ENCODE data around the gene ATP6V1C2.

Gene ATP6V1C2

GRCh38 chr2:10721396-10722251 is at the start of gene ATP6V1C2:
Gene ATP6V1C2 (plus strand): TSS chr2:10721630. CDS start chr2:10722850, 1,220 bp downstream.
- no peak for DNase-seq

DNA sequence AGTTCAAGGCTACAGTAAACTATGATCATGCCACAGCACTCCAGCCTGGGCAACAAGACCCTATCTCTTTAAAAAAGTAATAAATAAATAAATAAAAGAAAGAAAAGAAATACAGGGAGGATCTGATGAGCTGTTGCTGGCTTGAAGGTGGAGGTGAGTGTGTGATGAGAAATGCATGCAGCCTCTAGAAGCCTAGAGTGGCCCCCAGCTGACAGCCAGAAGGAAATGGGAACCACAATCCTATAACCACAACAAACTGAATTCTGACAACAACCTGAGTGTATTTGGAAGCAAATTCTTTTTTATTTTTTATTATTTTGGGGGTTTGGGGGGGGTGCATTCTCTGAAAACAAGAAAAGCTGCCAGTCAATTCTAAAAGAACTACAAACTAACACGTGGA is 46.3 kb upstream of the ATP6V1C2 start:
- no peak for DNase-seq

DNA sequence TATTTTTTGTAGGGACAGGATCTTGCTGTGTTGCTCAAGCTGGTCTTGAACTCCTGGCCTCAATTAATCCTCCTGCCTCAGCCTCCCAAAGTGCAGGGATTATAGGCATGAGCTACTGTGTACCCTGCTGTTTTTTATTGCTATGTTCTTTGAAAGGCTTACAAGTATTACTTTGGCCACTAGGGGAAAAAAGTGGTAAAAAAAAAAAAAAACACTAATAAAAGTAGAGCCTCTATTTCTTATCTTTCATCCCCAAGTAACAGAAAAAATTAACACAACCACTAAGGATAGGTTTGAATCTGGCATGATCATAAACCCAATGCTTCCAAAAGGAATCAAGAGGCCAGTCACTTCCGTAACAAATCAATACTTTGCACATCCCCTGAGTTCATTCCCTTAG is 43.2 kb upstream of the ATP6V1C2 start:
- DNase-seq = no peak

DNA sequence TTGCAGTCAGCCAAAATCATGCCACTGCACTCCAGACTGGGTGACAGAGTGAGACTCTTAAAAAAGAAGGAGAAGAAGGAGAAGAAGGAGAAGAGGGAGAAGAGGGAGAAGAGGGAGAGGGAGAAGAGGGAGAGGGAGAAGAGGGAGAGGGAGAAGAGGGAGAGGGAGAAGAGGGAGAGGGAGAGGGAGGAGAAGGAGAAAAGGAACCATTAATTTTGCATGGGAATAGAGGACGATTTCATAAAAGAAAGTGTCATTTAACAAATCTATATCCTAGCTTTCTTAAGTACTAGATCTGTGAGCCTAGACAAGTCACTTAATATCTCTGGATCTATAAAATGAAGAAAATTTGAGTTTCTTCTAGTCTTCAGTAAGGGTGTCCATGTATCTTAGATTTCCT is 41.2 kb upstream of the ATP6V1C2 start:
- DNase-seq = no peak

- no peak for DNase-seq
Observed at GRCh38 chr2:10680957-10681356, 40.5 kb upstream of the ATP6V1C2 start.

DNA sequence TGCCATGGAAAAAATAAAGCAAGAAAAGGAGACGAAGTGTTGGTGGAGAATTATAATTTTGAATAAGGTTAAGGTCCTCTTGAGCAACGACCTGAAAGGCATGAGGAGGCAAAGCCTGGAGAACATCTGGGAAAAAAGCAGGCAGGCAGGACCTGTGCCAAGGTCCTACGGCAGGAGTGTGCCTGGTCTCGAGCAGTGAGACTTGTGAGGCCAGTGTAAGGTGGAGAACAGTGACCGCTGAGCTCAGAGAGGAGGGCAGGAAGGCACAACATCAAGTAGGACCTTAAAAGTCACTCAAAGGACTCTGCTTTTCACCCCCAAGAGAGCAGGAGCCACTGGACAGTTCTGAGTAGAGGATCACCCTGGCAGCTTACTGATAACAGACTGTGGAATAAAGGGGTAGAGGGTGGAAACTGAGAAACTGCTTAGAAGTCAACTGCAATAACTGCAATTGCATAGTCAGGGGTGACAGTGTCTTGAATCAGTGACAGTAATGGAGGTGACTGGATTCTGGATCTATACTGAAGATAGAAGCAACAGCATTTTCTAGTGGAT is 35.2 kb upstream of the ATP6V1C2 start:
- DNase-seq = no peak

DNA sequence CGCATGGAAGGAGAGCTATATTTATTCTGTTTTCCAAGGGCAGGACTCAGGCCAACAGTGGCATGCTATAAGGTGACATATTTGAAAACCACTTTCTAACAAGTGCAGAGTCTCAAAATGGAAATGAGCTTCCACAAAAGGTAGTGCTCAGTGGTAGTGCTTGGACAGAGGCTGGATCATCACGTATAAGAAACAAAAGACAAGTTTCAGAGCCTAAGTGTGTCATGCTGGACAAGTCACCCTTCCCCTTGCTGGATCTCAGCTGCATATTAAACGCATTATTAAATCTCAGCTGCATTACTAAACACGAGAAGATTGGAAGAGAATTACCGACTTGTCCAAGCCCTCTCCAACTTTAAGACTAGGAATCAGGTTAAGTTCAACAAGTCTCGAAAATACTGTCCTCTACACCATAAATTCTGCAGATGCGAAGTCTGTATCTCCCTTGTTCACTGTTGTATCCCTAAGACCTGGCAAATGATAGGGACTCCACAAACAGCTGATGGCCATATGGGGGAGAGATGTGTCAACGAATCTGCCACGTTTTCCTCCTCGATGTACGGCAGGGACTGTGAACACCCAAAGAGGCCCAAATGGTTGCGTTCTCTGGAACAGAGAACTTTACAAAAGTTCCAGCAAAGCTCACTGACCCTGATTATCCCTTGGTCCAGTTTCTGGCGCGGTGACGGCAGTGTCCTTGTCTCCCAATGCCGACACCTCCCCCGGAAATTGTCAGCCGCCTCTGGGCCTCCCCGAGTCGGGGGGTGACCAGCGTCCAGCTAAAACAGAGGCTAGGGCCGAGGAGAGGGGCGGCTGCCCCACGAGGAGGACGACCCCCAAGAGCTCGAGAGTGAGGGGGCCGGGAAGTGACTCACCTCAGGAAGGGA is 32.3 kb upstream of the ATP6V1C2 start:
- no peak for DNase-seq

- DNase-seq = no peak
Observed at GRCh38 chr2:10691521-10691920, 29.9 kb upstream of the ATP6V1C2 start.

- DNase-seq = no peak
Observed at GRCh38 chr2:10700078-10700803, 21.2 kb upstream of the ATP6V1C2 start.

DNA sequence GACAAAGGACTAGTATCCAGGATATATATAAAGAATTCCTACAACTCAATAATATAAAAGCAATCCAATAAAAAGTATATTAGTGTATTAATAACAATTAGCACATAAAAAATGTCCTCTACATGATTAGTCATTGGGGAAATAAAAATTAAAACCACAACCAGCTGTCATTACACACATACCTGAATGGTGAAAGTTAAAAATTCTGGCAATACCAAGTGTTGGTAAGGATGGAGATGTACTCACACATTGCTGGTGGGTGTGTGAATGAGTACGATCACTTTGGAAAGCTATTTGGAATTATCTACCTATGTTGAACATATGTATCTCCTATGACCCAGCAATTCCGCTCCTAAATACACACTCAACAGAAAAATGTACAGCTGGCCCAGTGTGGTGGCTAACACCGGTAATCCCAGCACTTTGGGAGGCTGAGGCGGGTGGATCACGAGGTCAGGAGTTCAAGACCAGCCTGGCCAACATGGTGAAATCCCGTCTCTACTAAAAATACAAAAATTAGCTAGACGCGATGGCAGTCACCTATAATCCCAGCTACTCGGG is 17.3 kb upstream of the ATP6V1C2 start:
- DNase-seq = no peak

DNA sequence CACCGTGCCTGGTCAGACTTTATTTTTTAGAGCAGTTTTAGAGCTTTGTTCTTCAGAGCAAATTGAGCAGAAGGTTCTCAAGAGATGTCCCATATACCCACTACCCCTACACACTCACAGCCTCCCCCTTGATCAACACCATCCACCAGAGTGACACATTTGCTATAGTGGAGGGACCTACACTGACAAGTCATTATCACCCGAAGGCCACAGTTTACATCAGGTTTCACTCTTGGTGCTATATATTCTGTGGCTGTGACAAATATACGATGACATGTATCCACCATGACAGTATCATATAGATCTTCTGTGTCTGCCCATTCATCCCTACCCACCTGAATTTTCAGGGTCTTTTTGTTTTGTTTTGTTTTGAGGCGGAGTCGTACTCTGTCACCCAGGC is 15.4 kb upstream of the ATP6V1C2 start:
- no peak for DNase-seq

DNA sequence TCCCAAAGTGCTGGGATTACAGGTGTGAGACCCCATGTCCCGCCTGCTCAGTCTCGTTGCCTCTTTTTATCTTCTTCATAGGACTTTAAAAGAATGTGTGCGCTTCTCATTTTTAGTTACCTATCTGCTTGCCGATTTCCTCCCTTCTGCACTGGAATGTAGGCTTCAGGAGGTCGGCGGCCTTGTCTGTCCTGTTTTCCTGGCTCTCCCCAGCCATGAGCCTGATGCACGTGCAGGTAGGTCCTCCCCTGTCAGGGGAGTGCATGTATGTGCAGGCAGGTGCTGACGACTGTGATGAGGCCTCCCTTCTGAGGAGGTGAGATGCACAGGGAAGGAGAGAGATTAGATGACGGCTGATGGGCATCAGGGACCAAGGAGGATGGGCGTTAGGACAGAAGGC is 13.6 kb upstream of the ATP6V1C2 start:
- no peak for DNase-seq

DNA sequence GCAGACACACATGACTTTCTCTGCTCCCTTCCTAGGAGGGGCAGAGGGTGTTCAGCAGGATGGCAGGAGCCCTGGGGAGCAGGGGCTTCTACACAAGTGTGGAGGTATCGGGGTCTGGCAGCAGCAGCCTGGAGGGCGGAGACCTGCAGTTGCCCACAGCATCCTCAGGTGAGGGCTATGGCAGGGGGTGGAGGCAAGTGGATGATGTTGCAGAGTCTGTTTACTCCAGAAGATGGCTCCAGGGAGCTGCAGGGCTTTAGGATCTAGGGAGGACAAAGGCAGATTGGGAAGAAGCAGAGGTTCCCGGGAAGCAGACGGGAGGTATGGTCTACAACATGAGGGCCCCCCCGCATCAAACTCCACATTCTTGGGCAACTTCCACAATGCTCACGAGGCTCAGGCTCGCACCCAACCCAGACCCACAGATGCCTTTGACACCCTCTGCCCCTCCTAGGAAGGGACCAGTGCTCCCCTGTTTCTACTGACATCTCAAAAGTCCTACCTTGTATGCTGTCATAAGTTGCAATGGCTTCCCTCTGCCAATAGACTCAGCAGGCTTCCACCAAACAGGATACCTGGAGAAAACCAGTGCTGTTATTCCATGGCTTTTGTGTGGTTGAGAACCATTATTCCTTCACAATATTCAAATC is 12.0 kb upstream of the ATP6V1C2 start:
- no peak for DNase-seq

- DNase-seq = no peak
Observed at GRCh38 chr2:10712185-10712809, 9.1 kb upstream of the ATP6V1C2 start.

DNA sequence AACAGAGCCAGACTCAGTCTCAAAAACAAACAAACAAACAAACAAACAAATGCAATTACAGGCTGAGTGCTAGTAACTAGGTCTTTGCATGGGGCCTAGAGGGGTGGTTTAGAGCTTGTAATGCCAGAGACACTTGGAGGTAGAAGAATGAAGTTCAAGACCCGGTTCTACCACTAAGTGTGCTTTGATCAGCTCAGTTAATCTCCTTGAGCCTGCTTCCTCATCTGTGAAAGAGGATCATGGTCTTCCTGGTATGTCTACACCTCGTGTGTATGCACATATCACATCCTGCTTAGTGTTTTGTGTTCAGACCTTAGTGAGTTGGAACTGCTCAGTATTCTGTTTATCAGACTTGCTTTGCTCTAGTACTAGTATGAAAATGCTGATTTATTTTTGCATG is 4.8 kb upstream of the ATP6V1C2 start:
- no peak for DNase-seq

DNA sequence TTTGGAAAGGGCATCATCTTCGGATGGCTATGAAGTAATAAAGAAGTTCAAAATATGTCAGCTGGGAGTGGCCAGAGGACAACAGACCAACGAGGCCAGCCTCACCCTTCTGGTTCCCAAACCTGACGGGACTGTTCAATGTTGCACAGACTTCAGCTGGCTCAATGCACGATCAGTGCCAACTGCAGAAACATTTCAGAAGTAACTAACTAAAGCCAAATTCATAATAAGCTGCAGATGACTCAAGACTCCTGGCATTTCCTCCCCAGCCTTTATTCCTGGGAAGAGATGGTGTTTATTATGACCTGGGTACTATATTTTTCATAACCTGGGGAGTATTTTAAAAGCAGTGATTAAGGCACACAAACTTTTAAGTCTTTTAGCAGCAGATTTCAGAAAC is 3.8 kb upstream of the ATP6V1C2 start:
- no peak for DNase-seq

- no peak for DNase-seq
Observed at GRCh38 chr2:10720306-10720705, 1.1 kb upstream of the ATP6V1C2 start.

DNA sequence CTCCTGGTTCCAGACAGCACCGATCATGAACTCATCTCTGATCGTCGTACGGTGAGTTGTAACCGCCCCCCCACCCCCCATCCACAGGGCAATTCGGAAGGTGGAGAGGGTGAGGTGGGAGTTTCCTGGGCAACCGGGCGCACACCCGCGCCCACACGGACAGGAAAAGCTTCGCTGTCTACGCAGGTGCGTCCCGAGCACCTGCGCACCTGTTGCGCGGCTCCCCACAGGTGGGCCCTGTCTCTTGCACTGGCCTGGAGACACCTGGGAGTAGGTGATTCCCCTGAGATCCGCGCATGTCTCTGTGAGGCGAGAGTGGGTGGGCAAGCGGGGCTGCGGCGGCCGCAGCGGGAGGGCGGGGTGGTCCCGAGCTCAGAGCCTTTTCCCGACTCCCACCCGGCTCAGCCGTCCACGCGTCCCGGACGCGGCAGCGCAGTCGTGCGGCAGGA is 459 bp upstream of the ATP6V1C2 start:
- DNase-seq = no peak

- DNase-seq = no peak
Observed at GRCh38 chr2:10722252-10722825, 909 bp downstream of the ATP6V1C2 start.

GRCh38 chr2:10732924-10733565 is 11.6 kb downstream of the ATP6V1C2 start:
- DNase-seq = no peak

GRCh38 chr2:10733566-10733925 is 12.1 kb downstream of the ATP6V1C2 start:
- no peak for DNase-seq

Data from NK-92 treated with Interleukin-12 subunit alpha and Interleukin-12 subunit beta, amount 100 ng/mL, for 24 hours (cell line).